ENCODE results near the gene ZBTB7C. TPM values are rescaled to one million over a fixed set of nuclear protein-coding genes. Genes with fewer than 3 reads are reported as not detected.

ZBTB7C gene
- total RNA-seq, 2 donors from 2014 or later: 1.3 to 2.3 TPM

- no peaks in the 10 kb centered on the region for H3K27me3 ChIP-seq
- H3K9me3 ChIP-seq: no peaks in the 10 kb centered on the region
- intact Hi-C loops (cut with DNase I): no loop called here
- peaks cover 8% of the 10 kb centered on the region for H3K4me1 ChIP-seq
- no peak for DNase-seq
- no peak overlapping the region for H3K4me3 ChIP-seq
- no peaks in the 10 kb centered on the region for H3K36me3 ChIP-seq (replicated peaks in 1 of 2; ENCODE audit: insufficient read depth in 1 of 2, low read depth in 2 of 2)
- WGBS, 2 donors: 24 to 36% methylated on average over 4 of the region's 4 CpGs
- ATAC-seq: no peak
- H3K27ac ChIP-seq: no peak overlapping the region
- TF ChIP-seq, protein P1, sequence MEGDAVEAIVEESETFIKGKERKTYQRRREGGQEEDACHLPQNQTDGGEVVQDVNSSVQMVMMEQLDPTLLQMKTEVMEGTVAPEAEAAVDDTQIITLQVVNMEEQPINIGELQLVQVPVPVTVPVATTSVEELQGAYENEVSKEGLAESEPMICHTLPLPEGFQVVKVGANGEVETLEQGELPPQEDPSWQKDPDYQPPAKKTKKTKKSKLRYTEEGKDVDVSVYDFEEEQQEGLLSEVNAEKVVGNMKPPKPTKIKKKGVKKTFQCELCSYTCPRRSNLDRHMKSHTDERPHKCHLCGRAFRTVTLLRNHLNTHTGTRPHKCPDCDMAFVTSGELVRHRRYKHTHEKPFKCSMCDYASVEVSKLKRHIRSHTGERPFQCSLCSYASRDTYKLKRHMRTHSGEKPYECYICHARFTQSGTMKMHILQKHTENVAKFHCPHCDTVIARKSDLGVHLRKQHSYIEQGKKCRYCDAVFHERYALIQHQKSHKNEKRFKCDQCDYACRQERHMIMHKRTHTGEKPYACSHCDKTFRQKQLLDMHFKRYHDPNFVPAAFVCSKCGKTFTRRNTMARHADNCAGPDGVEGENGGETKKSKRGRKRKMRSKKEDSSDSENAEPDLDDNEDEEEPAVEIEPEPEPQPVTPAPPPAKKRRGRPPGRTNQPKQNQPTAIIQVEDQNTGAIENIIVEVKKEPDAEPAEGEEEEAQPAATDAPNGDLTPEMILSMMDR (IDR thresholded peaks at IDR 0.05): no peak
- TF ChIP-seq POLR2A (IDR thresholded peaks at IDR 0.05): no peak
Measured at GRCh38 chr18:48339692-48340091, 69.5 kb downstream of the ZBTB7C start.

DNA sequence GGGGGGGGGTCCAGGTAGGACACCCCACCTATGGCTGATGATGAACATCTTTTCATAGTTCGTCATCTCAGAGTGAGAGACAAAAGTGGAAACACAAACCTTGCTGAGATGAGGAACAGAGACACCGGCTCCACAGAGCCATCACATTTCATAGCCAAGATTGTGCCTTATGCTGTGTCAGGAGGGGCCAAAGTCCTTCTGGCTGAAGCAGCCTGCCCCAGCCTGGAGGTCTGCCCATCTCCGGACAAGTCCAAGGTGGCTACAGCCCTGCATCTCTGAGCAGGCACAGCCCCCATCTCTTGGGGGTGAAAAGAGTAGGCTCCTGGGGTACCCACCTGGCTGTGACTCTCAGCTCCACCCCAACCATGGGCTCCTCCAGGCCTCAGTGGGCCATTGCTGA, 70.3 kb downstream of the ZBTB7C start:
- Histone ChIP-seq H3K27ac (no peak overlapping the region), H3K4me3 (no peak overlapping the region), H3K36me3 (replicated peaks in 1 of 2; ENCODE audit: insufficient read depth in 1 of 2, low read depth in 2 of 2) (no peaks in the 10 kb centered on the region), H3K9me3 (no peaks in the 10 kb centered on the region), H3K4me1 (peaks cover 8% of the 10 kb centered on the region), H3K27me3 (no peaks in the 10 kb centered on the region)
- TF ChIP-seq, protein P1 (IDR thresholded peaks at IDR 0.05): no peak
- no peak for TF ChIP-seq POLR2A (IDR thresholded peaks at IDR 0.05)
- intact Hi-C loops (cut with DNase I): no loop called here
- peak in 1 of 4 donors; percentile 37 for DNase-seq
- 59 to 64% methylated on average over 3 of the region's 3 CpGs for WGBS, 2 donors
- ATAC-seq: no peak

- no peak overlapping the region for H3K27ac ChIP-seq
- no peaks in the 10 kb centered on the region for H3K27me3 ChIP-seq
- H3K4me3 ChIP-seq: no peak overlapping the region
- no peak for ATAC-seq
- H3K36me3 ChIP-seq (replicated peaks in 1 of 2; ENCODE audit: insufficient read depth in 1 of 2, low read depth in 2 of 2): no peaks in the 10 kb centered on the region
- no peak for DNase-seq
- H3K4me1 ChIP-seq: peaks cover 1% of the 10 kb centered on the region
- WGBS, 2 donors: 89 to 94% methylated on average over 2 of the region's 2 CpGs
- H3K9me3 ChIP-seq: no peaks in the 10 kb centered on the region
- TF ChIP-seq POLR2A (IDR thresholded peaks at IDR 0.05): no peak
- TF ChIP-seq, protein P1 (IDR thresholded peaks at IDR 0.05): no peak
- intact Hi-C loops (cut with DNase I): no loop called here
Measured at GRCh38 chr18:48337053-48337452, 72.1 kb downstream of the ZBTB7C start.

- ATAC-seq (no peak), DNase-seq (no peak)
- Histone ChIP-seq H3K36me3 (replicated peaks in 1 of 2; ENCODE audit: insufficient read depth in 1 of 2, low read depth in 2 of 2) (no peaks in the 10 kb centered on the region), H3K4me1 (no peaks in the 10 kb centered on the region), H3K27me3 (no peaks in the 10 kb centered on the region), H3K4me3 (no peak overlapping the region), H3K9me3 (no peaks in the 10 kb centered on the region), H3K27ac (no peak overlapping the region)
- WGBS, 2 donors: 81 to 86% methylated on average over 7 to 8 of the region's 8 CpGs
- no peak for TF ChIP-seq POLR2A (IDR thresholded peaks at IDR 0.05)
- TF ChIP-seq, protein P1 (IDR thresholded peaks at IDR 0.05): no peak
- intact Hi-C loops (cut with DNase I): no loop called here
Measured at GRCh38 chr18:48336332-48336731, 72.9 kb downstream of the ZBTB7C start.

- no peaks in the 10 kb centered on the region for H3K27me3 ChIP-seq
- intact Hi-C loops (cut with DNase I): no loop called here
- ATAC-seq (no peak), DNase-seq (no peak)
- TF ChIP-seq POLR2A (IDR thresholded peaks at IDR 0.05): no peak
- TF ChIP-seq, protein P1 (IDR thresholded peaks at IDR 0.05): no peak
- no peaks in the 10 kb centered on the region for H3K4me1 ChIP-seq
- H3K36me3 ChIP-seq (replicated peaks in 1 of 2; ENCODE audit: insufficient read depth in 1 of 2, low read depth in 2 of 2): no peaks in the 10 kb centered on the region
- no peak overlapping the region for H3K27ac ChIP-seq
- no peaks in the 10 kb centered on the region for H3K9me3 ChIP-seq
- 80 to 82% methylated on average over 4 of the region's 4 CpGs for WGBS, 2 donors
- no peak overlapping the region for H3K4me3 ChIP-seq
Measured at GRCh38 chr18:48335829-48336228, 73.4 kb downstream of the ZBTB7C start.

All from body of pancreas (tissue), 4 donors.